Activated CD8-positive, alpha-beta memory T cell treated with anti-CD3 and anti-CD28 coated beads, Interleukin-2, amount 50 U/mL, for 4 hours (primary cell): Measurements from ENCODE around the gene MICAL3.
"Not testable (repeated sequence)": the region's sequence is repeated elsewhere in the genome, so short reads cannot be mapped to it uniquely, and the experiment has no call there.

ENCODE experiments used
- DNase-seq: peaks from one replicate; pipeline ENCODE4 v3.0.0-alpha.2; 2020

Gene MICAL3

DNA sequence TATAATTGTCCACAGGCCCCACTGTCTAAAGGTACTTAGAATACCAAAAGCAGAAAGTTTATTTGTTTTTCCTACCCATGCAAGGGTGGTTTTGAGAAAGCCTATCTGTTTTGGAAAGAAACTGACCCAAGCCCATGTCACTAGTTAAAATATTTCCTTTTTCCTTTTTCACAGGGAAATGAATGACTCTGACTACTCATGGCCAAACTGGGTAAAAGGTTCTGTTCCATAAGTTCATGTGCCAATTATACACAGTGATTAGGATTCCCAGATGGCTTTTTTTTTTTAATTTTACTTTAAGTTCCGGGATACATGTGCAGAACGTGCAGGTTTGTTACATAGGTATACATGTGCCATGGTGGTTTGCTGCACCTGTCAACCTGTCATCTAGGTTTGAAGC lies 31.4 kb downstream of the MICAL3 start:
- not testable (repeated sequence) for DNase-seq

GRCh38 chr22:17991992-17992391 lies 32.4 kb downstream of the MICAL3 start:
- not testable (repeated sequence) for DNase-seq

DNA sequence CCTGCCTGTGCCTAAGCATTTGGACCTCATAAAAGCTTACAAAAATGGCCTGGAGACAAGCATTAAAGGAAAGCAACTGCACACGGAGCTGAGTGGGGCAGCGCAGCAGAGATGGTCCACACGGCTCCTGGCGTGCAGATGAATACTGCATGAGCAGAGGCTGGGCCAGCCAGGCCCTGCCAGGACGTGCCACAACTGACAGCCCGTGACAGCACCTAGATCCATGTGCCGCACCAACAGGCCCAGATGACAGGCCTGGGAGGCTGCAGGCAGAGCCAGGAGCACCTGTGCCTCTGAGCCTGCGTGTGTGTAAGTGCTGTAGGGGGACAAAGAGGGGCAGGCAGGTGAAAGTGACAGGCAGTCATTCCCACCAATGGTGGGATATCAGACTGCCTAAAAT lies 33.4 kb downstream of the MICAL3 start:
- DNase-seq = no peak

DNA sequence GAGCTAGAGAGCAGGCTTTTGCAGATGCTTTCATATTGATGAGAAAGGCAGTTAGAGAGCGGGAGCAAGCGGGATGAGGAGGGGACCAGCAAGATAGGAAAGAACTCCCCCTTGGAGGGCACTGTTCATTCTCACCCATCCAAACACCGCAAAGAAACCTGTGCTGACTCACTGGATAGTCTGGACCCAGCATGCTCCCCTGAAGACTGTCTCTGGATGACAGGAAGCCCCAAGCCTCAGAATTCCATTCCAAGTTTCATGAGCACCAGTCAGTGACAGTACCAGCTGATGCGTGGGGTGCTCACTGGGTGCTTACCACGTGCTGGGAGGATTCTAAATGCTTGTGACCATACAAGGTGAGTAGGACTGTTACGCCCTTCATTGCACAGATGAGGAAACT lies 34.2 kb downstream of the MICAL3 start:
- DNase-seq = no peak

DNA sequence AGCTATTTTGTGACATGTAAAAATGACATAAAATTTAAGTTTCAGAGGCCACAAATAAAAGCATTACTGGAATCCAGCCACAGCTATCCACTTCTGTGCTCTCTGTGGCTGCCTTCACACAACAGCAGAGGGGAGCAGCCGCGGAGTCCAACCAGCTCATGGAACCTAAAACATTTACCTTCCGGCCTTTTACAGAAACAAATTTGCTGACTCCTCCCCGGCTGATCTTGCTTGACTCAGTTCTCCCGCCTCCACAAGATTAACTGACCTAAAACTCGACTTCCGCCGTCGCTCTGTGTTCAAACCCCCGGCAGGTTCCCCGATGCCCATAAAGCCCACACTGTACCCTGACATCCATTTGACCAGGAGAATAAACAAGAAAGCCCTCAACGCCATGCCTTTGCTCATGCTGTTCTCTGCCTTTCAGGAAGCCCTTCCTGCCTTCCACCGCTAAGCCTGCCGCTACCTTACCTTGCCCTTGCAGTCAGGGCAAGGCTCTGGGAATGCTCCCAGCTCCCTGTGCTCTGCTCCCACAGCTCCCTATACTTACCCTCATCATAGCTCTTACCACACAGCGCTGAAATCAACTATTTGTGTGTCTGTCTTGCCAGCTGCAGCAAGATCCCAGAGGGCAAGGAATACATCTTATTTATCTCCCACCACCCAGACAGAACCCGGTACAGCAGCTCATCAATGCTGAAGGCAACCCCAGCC lies 35.4 kb downstream of the MICAL3 start:
- DNase-seq = no peak

GRCh38 chr22:17985606-17986005 lies 38.8 kb downstream of the MICAL3 start:
- no peak for DNase-seq

DNA sequence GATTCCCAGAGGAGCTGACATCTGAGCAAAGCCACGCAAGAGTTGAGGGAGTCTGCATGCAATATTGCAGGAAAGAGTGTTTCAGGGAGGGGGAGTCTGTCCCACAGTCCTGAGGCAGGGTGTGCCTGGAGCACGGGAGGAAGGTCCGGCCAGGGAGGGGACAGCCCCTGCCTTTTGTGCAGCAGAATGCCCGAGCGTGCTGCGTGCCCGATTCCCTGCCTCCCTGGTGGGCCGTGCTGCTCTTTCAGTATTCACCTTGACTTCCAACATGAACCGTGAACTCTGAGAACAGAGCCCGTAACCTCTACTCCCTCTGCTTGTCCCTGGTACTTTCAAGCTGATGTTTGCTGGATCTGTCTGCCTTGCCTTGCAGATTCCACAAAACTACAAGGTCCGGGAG lies 39.3 kb downstream of the MICAL3 start:
- DNase-seq = not testable (repeated sequence)

- DNase-seq = no peak
These were observed 40.2 kb downstream of the MICAL3 start for GRCh38 chr22:17984114-17984513.

- no peak for DNase-seq
These were observed 41.7 kb downstream of the MICAL3 start for GRCh38 chr22:17982572-17983141.

DNA sequence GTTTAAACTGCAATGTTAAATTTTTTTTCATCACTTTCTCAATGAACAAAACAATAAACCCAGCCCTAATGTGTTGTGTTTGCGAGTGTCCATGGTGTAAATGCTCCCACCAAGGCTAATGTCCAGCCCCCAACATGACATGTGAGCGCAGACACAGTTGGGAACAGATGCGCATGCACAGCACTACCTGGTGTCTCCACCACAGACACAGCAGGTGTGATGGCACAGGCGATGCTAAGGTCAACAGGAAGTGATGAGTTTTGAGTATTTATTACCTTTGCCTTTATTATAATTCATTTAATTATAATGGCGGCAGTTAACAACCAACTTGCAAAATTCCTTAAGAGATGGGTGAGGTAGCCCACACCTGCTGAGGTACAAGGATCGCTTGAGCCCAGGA lies 42.9 kb downstream of the MICAL3 start:
- DNase-seq = no peak

DNA sequence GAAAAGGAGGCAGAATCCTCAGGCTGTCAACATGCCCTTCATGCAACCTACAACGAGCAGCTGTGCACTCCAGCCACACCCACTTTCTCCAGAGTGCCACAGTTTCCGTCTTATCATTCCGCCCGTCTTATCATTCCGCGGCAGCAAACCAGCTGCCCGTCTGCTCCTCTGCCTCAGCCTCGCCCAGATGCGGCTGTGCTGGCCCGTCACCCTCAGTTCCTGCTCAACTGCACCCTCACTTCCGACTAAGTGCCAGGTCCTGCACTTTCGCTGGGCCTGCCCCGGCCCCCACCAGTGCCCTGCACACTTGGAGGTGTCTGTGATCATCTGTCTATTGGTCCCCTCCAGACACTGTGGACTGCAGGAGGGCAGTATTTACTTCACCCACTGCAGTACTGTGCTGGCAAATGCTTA lies 43.7 kb downstream of the MICAL3 start:
- peak; percentile 28 for DNase-seq

DNA sequence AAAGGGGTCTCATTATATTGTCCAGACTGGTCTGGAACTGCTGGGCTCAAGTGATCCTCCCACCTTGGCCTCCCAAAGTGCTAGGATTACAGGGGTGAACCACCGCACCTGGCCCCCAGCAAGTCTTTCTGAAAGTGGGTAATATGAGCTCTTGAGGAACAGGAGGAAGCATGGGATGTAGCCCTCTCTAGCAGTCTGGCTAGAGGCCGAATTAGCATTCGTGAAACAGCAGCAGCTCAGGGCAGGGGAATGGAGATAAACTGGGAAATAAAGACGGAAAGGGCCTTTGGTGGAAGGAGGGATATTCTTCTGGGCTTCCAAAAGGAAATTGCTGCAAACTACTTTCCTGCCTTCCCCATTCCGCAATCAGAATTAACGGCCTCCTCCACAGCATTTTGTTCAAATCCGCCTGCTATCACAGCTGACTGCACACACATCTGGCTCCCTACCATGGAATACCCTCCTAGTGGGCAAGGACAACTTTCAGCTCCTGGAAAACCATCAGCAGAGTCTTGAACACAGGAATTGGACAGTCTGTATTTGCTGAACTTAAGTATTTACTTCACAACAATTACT lies 44.3 kb downstream of the MICAL3 start:
- DNase-seq = no peak

DNA sequence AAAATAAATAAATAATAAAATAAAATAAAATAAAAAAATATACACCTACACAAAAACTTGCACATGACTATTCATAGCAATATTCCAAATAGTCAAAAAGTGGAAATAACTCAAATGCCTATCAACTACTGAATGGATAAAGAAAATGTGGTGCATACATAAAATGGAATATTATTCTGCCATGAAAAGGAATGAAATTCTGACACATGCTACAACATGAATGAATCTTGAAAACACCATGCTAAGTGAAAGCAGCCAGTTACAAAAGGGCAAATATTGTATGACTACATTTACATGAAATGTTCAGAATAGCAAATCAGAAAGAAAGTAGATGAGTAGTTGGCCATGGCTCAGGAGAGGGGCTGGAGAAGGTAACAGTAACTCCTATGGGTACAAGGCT lies 46.3 kb downstream of the MICAL3 start:
- no peak for DNase-seq

- no peak for DNase-seq
These were observed 47.0 kb downstream of the MICAL3 start for GRCh38 chr22:17977371-17977770.

DNA sequence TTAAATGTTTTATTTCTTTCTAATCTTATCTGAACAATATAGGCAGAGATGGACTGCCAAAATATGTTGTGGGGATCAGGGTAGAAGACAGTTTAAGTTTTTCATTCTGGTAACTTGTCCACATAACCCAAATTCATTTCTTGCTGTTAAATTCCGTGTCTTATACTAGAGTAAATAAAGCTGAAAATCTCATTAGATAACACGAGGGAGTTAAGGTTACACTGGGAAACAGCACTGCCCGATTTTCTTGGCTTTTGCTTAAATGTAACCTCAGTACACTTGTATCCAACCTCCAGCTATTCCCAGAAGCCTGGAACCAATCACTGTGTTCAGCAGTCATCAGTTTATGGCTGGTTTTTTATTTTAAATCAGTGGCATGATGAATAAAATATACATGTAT lies 48.2 kb downstream of the MICAL3 start:
- no peak for DNase-seq

DNA sequence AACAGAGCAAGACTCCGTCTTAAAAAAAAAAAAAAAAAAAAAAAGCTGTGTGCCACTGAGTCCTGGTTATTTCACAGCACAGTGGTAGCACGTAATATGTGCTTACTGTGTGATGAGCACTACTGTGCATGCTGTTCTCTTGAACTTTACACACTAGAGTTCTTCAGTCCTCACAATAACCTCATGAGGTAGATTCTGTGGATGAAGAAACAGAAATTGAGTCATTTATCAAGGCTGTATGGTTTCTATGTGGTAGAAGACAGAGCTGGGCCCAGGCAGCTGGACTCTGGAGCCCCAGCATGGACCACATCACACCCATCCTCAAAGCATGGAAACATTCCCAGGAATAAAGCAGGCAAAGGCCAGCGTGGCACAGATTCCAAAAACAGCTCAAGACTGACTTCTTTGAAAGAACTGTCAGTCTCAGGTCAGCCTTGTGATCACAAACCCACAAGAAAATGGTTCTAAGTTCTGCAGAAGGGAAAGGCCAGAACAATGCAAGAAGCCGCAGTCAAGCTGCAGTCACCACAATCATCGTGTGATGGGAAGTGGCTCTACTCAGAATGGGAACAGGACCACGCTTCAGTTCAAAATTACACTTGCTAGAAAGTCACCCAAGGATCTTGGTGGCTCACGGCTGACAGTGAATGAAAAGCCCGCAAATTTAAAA lies 49.5 kb downstream of the MICAL3 start:
- no peak for DNase-seq

DNA sequence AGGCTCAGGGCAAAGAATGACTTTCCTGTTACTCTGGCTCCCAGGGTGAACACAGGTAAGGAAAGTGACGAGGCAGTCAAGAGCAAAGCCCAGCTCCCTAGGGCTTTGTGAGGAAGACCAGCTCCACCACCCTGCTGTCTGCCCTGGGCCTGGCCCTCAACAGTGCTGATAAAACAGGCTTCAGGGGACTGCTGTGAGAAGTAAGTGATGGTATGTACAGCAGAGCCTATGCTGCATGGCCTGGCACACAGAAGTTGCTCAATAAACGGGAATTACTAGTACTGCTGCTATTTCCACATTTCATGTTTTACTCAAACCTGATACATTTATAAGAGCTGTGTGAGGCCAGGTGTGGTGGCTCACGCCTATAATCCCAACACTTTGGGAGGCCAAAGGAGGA lies 50.3 kb downstream of the MICAL3 start:
- DNase-seq = no peak

GRCh38 chr22:17973217-17973616 lies 51.1 kb downstream of the MICAL3 start:
- no peak for DNase-seq

- no peak for DNase-seq
These were observed 51.8 kb downstream of the MICAL3 start for GRCh38 chr22:17972385-17973191.

- no peak for DNase-seq
These were observed 52.6 kb downstream of the MICAL3 start for GRCh38 chr22:17971711-17972110.

DNA sequence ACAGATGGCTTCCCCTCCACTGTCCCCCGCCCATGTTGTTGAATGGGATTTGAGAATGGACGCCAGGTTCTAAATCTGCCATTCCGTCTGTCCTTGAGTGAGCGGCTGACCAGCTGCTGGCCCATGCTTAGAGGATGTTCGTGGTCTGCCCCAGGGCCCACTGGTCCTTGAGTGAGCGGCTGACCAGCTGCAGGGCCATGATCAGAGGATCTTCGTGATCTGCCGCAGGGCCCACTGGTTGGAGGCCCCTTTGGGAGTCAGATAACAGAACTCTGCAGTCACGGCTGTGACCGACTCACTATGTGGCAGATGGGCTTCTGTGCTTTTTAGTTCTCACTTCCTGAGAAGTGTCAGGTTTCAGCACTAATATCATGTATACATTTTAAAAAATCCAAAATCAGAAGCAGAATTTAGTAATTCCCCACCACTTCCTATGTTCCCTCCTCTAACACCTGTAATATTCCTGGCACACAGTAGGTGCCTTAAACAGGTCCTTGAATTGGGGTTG lies 54.1 kb downstream of the MICAL3 start:
- no peak for DNase-seq

GRCh38 chr22:17969701-17970113 lies 54.7 kb downstream of the MICAL3 start:
- DNase-seq = no peak

DNA sequence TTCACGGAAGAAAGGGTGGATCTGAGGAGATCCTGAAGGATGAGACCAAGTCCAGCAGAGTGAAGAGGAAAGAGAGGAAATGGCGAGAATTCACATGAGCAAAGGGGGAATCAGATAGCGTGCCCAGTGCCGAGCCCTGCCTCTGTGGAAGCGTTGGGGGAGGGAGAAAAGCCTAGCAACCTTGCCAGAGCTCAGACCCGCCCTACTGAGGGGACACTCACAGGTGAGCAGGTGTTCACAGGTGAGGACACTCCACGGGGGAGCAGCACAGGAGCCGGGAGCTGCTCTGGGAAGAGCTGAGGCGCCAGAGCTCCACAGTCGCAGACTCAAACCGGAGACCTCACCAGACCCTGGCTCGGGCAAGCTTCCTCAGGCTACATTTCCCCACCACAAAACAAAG lies 56.2 kb downstream of the MICAL3 start:
- no peak for DNase-seq
